PFSK-1 (cell line): ENCODE results near the gene MARK3.

ENCODE experiments used
- FOXP2 ChIP-seq: optimal IDR thresholded peaks from 2 replicates; pipeline ENCODE3; 2011; ENCODE audit warnings: borderline replicate concordance, control low read depth, inconsistent platforms; ENCODE audit not compliant: insufficient read depth; ENCODE audit errors: extremely low read length, extremely low read depth
- POLR2AphosphoS5 ChIP-seq: IDR thresholded peaks from 2 replicates; pipeline ENCODE4 v1.6.1; 2012; ENCODE audit warnings: low read depth, mild to moderate bottlenecking, control low read depth, low read length, moderate library complexity
- REST ChIP-seq, 2 experiments: IDR thresholded peaks; 2 replicates each; pipeline versions ENCODE4 v1.6.1 to v1.8.0; 2011 to 2012; ENCODE audit warnings: low read depth in 2 of 2, low read length in 2 of 2, control low read depth in 1 of 2, inconsistent platforms in 1 of 2, mild to moderate bottlenecking in 1 of 2, moderate library complexity in 1 of 2; ENCODE audit not compliant: insufficient read depth in 1 of 2
- SIN3A ChIP-seq: IDR thresholded peaks from 2 replicates; pipeline ENCODE4 v1.6.1; 2012; ENCODE audit warnings: mild to moderate bottlenecking, low read length, moderate library complexity, borderline replicate concordance; ENCODE audit not compliant: insufficient read depth
- TAF1 ChIP-seq: IDR thresholded peaks from 2 replicates; pipeline ENCODE4 v1.6.1; 2012; ENCODE audit warnings: low read length, control low read depth, borderline replicate concordance; ENCODE audit not compliant: insufficient read depth

Gene MARK3

GRCh38 chr14:103528587-103529382, 143.6 kb downstream of the MARK3 start, which contains the start of gene TRMT61A:
TSS of gene TRMT61A (plus strand) at chr14:103529196. CDS start at chr14:103529979, 783 bp downstream.
- TF ChIP-seq REST (IDR thresholded peaks at IDR 0.05; ENCODE audit: insufficient read depth in 1 of 2, low read depth in 2 of 2, low read length in 2 of 2) (0 out of 4 replicates have a peak, but pooled peaks of 1 of the 2 experiments have one; percentile 18), FOXP2 (no peak), POLR2AphosphoS5 (no peak; the same call in 1 of the 2 replicates), TAF1 (no peak), SIN3A (peak; percentile 31; the same call in 1 of the 2 replicates)

- no peak for TF ChIP-seq TAF1
- no peak for TF ChIP-seq FOXP2
- TF ChIP-seq POLR2AphosphoS5: no peak
Measured at GRCh38 chr14:103529383-103530365, 144.5 kb downstream of the MARK3 start.

- TF ChIP-seq TAF1: no peak
- TF ChIP-seq REST (IDR thresholded peaks at IDR 0.05; ENCODE audit: insufficient read depth in 1 of 2, low read depth in 2 of 2, low read length in 2 of 2): peak; percentile 93 to 94
- no peak for TF ChIP-seq POLR2AphosphoS5
- TF ChIP-seq SIN3A: peak; percentile 33; the same call in 1 of the 2 replicates
- TF ChIP-seq FOXP2: no peak
Measured at GRCh38 chr14:103530390-103530789, 145.2 kb downstream of the MARK3 start.

- TF ChIP-seq SIN3A (no peak), TAF1 (no peak), POLR2AphosphoS5 (no peak), REST (IDR thresholded peaks at IDR 0.05; ENCODE audit: insufficient read depth in 1 of 2, low read depth in 2 of 2, low read length in 2 of 2) (no peak), FOXP2 (no peak)
Measured at GRCh38 chr14:103530831-103531230, 145.6 kb downstream of the MARK3 start.
